ENCODE data around the gene GCGR.

Gene GCGR

DNA sequence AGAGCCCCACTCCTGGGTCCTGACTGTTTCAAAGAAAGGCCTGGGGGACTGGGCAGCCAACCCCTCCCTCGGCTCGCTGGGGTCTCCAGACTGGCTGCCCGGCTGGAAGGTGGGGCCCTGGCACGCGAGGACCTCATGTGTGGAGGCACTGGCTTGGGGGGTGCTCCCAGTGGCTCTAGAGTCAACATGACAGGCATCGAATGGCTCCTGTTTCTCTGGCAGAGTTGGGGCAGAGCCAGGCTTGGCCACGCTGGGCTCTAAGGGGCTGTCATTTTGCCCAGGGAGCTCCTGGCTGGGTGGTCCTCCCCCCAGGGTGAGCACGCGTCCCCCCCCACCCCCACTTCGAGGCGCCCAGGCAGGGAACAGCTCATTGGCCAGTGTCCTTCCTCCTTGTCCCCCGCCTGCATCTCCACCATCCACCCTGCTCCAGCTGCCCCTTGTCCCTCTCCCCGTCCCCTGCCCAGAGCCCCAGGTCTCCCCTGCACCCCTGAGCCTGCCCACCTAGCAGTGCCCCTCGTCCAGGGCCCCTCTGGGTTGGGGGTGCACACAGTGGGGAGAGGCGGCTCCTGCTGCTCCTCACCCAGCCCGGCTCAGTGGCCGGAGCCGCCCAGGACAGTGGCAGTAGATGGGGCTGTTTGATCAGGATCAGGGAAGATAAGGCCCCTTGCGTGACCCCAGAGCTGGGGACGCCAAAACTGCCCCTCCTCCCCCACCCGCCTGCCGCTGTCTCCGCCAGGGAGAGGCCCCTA lies 2.7 kb downstream of the GCGR start:
- Histone ChIP-seq H3K9ac (ENCODE audit: low read length) (no peak overlapping the region), H3K27ac (ENCODE audit: low read depth, low read length) (no peak overlapping the region), H3K4me1 (ENCODE audit: control insufficient read depth, insufficient read depth, low read length) (no peaks in the 10 kb centered on the region), H3K4me3 (ENCODE audit: low read depth, low read length) (no peak overlapping the region), H3K36me3 (ENCODE audit: control insufficient read depth, insufficient read depth, low read length) (no peaks in the 10 kb centered on the region), H3K27me3 (ENCODE audit: control insufficient read depth, insufficient read depth, low read length) (peaks cover 78% of the 10 kb centered on the region), H3K9me3 (ENCODE audit: control insufficient read depth, insufficient read depth, low read depth, low read length) (no peaks in the 10 kb centered on the region)

DNA sequence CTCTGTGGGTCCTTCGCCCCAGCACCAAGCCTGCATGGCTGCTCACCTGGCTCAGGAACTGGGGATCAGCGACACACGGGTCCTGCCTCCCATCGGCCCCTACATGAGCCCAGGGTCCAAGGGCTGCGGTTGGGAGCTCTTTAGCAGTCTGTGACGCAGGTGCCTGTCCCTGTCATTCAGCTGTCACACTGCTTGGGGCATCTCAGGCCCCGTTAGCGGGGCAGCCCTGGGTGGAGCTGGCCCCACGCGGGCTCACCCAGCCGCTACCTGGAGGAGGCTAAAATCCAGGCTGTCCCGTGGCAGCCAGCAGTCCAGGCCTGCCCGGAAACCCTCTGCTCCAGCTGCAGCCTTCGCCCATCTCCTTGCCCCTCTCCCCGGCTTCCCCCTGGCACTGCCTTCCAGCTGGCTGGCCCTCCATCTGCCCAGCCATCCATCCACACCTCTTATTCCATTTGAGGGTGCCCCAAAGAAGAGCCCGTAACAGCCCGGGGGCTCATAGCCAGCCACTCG lies 3.3 kb downstream of the GCGR start:
- H3K27ac ChIP-seq (ENCODE audit: low read depth, low read length), result no peak overlapping the region
- H3K9ac ChIP-seq (ENCODE audit: low read length), result no peak overlapping the region
- H3K4me1 ChIP-seq (ENCODE audit: control insufficient read depth, insufficient read depth, low read length), result no peaks in the 10 kb centered on the region
- H3K9me3 ChIP-seq (ENCODE audit: control insufficient read depth, insufficient read depth, low read depth, low read length), result no peaks in the 10 kb centered on the region
- H3K4me3 ChIP-seq (ENCODE audit: low read depth, low read length), result no peak overlapping the region
- no peaks in the 10 kb centered on the region for H3K36me3 ChIP-seq (ENCODE audit: control insufficient read depth, insufficient read depth, low read length)
- H3K27me3 ChIP-seq (ENCODE audit: control insufficient read depth, insufficient read depth, low read length), result peaks cover 72% of the 10 kb centered on the region

DNA sequence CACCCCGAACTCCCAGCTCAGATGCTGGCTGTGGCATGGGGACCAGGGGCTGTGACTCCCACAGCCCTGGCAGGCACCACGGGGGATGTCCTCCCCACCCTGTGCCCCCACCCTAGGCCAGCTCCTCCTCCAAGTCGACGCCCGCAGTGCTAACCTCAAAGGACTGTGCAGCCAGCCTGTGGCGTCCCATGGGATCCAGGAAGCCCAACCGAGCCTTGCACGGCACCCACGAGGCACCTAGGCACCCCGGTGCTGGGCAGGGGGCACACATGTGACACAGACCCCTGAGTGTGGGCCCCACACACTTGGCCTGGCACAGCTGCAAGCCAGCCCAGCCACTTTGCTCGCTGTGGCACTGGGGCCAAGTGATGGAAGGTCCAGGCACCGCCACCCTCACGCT lies 3.9 kb downstream of the GCGR start:
- H3K4me1 ChIP-seq (ENCODE audit: control insufficient read depth, insufficient read depth, low read length), result no peaks in the 10 kb centered on the region
- no peak overlapping the region for H3K4me3 ChIP-seq (ENCODE audit: low read depth, low read length)
- no peak overlapping the region for H3K27ac ChIP-seq (ENCODE audit: low read depth, low read length)
- no peaks in the 10 kb centered on the region for H3K36me3 ChIP-seq (ENCODE audit: control insufficient read depth, insufficient read depth, low read length)
- H3K9ac ChIP-seq (ENCODE audit: low read length), result no peak overlapping the region
- no peaks in the 10 kb centered on the region for H3K9me3 ChIP-seq (ENCODE audit: control insufficient read depth, insufficient read depth, low read depth, low read length)
- peaks cover 66% of the 10 kb centered on the region for H3K27me3 ChIP-seq (ENCODE audit: control insufficient read depth, insufficient read depth, low read length)

DNA sequence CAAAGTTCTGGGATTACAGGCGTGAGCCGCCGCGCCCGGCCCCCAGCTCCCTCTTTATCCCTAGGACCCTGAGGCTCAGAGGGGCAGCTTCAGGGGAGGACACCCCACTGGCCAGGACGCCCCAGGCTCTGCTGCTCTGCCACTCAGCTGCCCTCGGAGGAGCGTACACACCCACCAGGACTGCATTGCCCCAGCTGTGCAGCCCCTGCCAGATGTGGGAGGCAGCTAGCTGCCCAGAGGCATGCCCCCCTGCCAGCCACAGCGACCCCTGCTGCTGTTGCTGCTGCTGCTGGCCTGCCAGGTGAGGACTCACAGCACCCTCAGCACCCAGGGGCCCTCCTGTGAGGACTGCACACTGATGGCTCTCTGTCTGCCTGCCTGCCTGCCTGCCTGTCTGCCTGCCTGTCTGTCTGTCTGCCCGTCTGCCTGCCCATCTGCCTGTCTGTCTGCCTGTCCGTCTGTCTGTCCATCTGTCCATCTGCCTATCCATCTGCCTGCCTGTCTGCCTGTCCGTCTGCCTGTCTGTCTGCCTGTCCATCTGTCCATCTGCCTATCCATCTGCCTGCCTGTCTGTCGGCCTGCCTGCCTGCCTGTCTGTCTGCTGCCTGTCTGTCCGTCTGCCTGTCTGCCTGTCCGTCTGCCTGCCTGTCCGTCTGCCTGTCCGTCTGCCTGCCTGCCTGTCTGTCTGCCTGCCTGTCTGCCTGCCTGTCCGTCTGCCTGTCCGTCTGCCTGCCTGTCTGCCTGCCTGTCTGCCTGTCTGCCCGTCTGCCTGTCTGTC lies 5.0 kb downstream of the GCGR start:
- Histone ChIP-seq H3K4me3 (ENCODE audit: low read depth, low read length) (no peak overlapping the region), H3K9ac (ENCODE audit: low read length) (no peak overlapping the region), H3K9me3 (ENCODE audit: control insufficient read depth, insufficient read depth, low read depth, low read length) (no peaks in the 10 kb centered on the region), H3K36me3 (ENCODE audit: control insufficient read depth, insufficient read depth, low read length) (no peaks in the 10 kb centered on the region), H3K27ac (ENCODE audit: low read depth, low read length) (no peak overlapping the region), H3K27me3 (ENCODE audit: control insufficient read depth, insufficient read depth, low read length) (peaks cover 55% of the 10 kb centered on the region), H3K4me1 (ENCODE audit: control insufficient read depth, insufficient read depth, low read length) (no peaks in the 10 kb centered on the region)

DNA sequence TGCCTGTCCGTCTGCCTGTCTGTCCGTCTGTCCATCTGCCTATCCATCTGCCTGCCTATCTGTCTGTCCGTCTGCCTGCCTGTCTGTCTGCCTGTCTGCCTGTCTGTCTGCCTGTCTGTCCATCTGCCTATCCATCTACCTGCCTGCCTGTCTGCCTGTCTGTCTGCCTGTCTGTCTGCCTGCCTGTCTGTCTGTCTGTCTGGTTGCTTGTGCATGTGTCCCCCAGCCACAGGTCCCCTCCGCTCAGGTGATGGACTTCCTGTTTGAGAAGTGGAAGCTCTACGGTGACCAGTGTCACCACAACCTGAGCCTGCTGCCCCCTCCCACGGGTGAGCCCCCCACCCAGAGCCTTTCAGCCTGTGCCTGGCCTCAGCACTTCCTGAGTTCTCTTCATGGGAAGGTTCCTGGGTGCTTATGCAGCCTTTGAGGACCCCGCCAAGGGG lies 5.6 kb downstream of the GCGR start:
- Histone ChIP-seq H3K4me3 (ENCODE audit: low read depth, low read length) (no peak overlapping the region), H3K4me1 (ENCODE audit: control insufficient read depth, insufficient read depth, low read length) (no peaks in the 10 kb centered on the region), H3K27ac (ENCODE audit: low read depth, low read length) (no peak overlapping the region), H3K27me3 (ENCODE audit: control insufficient read depth, insufficient read depth, low read length) (peaks cover 49% of the 10 kb centered on the region), H3K9ac (ENCODE audit: low read length) (no peak overlapping the region), H3K36me3 (ENCODE audit: control insufficient read depth, insufficient read depth, low read length) (no peaks in the 10 kb centered on the region), H3K9me3 (ENCODE audit: control insufficient read depth, insufficient read depth, low read depth, low read length) (no peaks in the 10 kb centered on the region)

DNA sequence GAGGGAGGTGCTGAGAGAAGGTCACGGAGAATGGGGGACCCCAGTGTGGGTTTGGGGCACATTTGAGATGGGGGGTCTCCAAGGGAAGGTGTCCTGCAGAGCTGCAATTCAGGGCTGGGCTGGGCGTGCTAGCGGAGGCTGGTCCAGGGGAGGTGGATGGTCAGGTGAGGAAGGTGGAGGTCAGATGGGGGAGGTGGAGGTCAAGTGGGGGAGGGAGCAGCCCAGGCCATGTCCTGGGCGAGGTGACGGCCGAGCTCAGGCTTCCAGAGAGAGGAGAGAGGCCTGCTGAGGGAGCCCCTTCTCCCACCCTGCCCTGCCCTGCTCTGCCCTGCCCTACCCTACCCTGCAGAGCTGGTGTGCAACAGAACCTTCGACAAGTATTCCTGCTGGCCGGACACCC lies 6.5 kb downstream of the GCGR start:
- no peaks in the 10 kb centered on the region for H3K36me3 ChIP-seq (ENCODE audit: control insufficient read depth, insufficient read depth, low read length)
- peaks cover 41% of the 10 kb centered on the region for H3K27me3 ChIP-seq (ENCODE audit: control insufficient read depth, insufficient read depth, low read length)
- no peak overlapping the region for H3K9ac ChIP-seq (ENCODE audit: low read length)
- no peak overlapping the region for H3K27ac ChIP-seq (ENCODE audit: low read depth, low read length)
- no peaks in the 10 kb centered on the region for H3K9me3 ChIP-seq (ENCODE audit: control insufficient read depth, insufficient read depth, low read depth, low read length)
- H3K4me1 ChIP-seq (ENCODE audit: control insufficient read depth, insufficient read depth, low read length), result 0 out of 2 replicates have a peak, but pooled peaks cover 4% of the 10 kb centered on the region
- H3K4me3 ChIP-seq (ENCODE audit: low read depth, low read length), result no peak overlapping the region

DNA sequence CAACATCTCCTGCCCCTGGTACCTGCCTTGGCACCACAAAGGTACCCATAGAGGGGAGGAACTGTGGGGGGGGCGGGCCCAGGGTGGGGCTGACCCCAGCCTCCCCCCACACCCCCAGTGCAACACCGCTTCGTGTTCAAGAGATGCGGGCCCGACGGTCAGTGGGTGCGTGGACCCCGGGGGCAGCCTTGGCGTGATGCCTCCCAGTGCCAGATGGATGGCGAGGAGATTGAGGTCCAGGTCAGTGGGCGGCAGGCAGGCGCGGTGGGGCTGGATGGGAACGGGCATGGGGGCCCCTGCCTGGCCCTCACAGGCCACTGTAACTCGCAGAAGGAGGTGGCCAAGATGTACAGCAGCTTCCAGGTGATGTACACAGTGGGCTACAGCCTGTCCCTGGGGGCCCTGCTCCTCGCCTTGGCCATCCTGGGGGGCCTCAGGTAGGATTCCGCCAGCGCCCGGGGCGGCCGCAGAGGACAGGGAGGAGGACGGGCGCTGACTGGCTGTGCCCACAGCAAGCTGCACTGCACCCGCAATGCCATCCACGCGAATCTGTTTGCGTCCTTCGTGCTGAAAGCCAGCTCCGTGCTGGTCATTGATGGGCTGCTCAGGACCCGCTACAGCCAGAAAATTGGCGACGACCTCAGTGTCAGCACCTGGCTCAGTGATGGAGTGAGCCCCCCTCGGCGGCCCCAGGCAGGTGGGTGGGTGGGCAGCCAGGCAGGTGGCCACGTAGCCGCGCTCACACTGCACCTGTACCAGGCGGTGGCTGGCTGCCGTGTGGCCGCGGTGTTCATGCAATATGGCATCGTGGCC lies 7.1 kb downstream of the GCGR start:
- H3K27ac ChIP-seq (ENCODE audit: low read depth, low read length), result no peak overlapping the region
- H3K4me3 ChIP-seq (ENCODE audit: low read depth, low read length), result no peak overlapping the region
- H3K9me3 ChIP-seq (ENCODE audit: control insufficient read depth, insufficient read depth, low read depth, low read length), result no peaks in the 10 kb centered on the region
- 0 out of 2 replicates have a peak, but pooled peaks cover 5% of the 10 kb centered on the region for H3K4me1 ChIP-seq (ENCODE audit: control insufficient read depth, insufficient read depth, low read length)
- H3K36me3 ChIP-seq (ENCODE audit: control insufficient read depth, insufficient read depth, low read length), result no peaks in the 10 kb centered on the region
- peaks cover 34% of the 10 kb centered on the region for H3K27me3 ChIP-seq (ENCODE audit: control insufficient read depth, insufficient read depth, low read length)
- H3K9ac ChIP-seq (ENCODE audit: low read length), result no peak overlapping the region

DNA sequence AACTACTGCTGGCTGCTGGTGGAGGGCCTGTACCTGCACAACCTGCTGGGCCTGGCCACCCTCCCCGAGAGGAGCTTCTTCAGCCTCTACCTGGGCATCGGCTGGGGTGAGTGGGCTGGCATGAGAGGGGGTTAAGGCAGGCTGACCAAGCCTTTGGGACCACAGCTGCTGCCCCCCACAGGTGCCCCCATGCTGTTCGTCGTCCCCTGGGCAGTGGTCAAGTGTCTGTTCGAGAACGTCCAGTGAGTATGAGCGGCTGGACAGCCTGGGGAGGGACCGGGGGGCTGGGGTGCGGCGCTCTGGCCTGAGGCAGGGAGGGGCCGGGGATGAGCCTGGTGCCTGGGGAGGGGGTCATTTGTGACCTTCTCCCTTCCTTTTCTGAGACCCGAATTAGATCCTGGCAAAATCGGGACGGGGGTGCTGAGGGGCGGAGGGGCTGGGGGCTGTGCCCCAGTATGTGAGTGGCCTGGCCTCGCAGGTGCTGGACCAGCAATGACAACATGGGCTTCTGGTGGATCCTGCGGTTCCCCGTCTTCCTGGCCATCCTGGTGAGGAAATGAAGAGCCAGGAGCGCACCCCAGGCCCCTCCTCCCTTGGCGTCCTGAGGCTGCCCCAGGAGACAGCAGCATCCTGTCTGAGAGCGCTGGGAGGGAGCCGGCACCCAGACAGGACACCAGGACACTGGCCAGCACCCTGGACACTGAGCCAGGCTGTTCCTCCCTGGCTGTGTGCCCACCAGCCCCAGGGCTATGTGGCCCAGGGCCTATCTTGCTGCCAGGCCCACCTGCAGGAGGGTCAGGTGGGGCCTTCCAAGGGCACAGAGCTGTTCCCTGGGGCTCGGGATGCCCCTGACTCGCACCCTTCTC lies 8.0 kb downstream of the GCGR start:
- H3K4me1 ChIP-seq (ENCODE audit: control insufficient read depth, insufficient read depth, low read length), result 0 out of 2 replicates have a peak, but pooled peaks cover 5% of the 10 kb centered on the region
- H3K9me3 ChIP-seq (ENCODE audit: control insufficient read depth, insufficient read depth, low read depth, low read length), result no peaks in the 10 kb centered on the region
- no peak overlapping the region for H3K9ac ChIP-seq (ENCODE audit: low read length)
- no peak overlapping the region for H3K4me3 ChIP-seq (ENCODE audit: low read depth, low read length)
- H3K27me3 ChIP-seq (ENCODE audit: control insufficient read depth, insufficient read depth, low read length), result peaks cover 26% of the 10 kb centered on the region
- H3K36me3 ChIP-seq (ENCODE audit: control insufficient read depth, insufficient read depth, low read length), result no peaks in the 10 kb centered on the region
- no peak overlapping the region for H3K27ac ChIP-seq (ENCODE audit: low read depth, low read length)

DNA sequence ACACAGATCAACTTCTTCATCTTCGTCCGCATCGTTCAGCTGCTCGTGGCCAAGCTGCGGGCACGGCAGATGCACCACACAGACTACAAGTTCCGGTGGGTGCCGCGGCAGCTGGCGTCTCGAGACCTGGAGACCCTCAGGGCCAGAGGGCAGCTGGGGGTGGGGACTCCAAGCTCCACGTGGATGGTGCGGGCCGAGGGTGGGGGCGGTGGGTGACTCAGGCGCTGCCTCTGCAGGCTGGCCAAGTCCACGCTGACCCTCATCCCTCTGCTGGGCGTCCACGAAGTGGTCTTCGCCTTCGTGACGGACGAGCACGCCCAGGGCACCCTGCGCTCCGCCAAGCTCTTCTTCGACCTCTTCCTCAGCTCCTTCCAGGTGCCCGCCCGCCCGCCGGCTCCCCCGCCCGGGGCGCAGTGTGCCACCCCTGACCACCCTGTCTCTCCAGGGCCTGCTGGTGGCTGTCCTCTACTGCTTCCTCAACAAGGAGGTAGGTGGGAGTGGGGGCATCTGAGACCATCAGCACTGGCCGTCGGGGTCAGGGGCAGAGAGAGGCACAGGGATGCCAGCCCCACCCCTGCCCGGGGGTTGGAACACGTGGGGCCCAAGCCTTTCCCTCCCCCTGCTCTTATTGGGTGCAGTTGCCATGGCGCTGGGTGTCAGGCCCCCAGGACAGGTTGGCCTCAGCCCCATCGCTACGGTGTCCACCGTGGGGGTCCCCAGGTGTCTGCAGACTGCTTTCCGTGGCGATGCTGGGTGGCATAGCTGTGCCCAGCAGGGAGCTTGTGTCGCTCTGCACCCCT lies 8.8 kb downstream of the GCGR start:
- Histone ChIP-seq H3K4me1 (ENCODE audit: control insufficient read depth, insufficient read depth, low read length) (0 out of 2 replicates have a peak, but pooled peaks cover 5% of the 10 kb centered on the region), H3K4me3 (ENCODE audit: low read depth, low read length) (no peak overlapping the region), H3K36me3 (ENCODE audit: control insufficient read depth, insufficient read depth, low read length) (no peaks in the 10 kb centered on the region), H3K9me3 (ENCODE audit: control insufficient read depth, insufficient read depth, low read depth, low read length) (no peaks in the 10 kb centered on the region), H3K27me3 (ENCODE audit: control insufficient read depth, insufficient read depth, low read length) (peaks cover 18% of the 10 kb centered on the region), H3K9ac (ENCODE audit: low read length) (no peak overlapping the region), H3K27ac (ENCODE audit: low read depth, low read length) (no peak overlapping the region)

Data from HUES6 (cell line).